GM21381 (cell line): ENCODE data around the gene HELQ.
"Not testable (repeated sequence)": the region's sequence is repeated elsewhere in the genome, so short reads cannot be mapped to it uniquely, and the experiment has no call there.

Experiments
- ATAC-seq: cut with Tn5 transposase; IDR thresholded peaks from one replicate; pipeline ENCODE4 v1.9.1; 2021; ENCODE audit warnings: mild to moderate bottlenecking, moderate library complexity; ENCODE audit not compliant: unreplicated experiment

HELQ gene

DNA sequence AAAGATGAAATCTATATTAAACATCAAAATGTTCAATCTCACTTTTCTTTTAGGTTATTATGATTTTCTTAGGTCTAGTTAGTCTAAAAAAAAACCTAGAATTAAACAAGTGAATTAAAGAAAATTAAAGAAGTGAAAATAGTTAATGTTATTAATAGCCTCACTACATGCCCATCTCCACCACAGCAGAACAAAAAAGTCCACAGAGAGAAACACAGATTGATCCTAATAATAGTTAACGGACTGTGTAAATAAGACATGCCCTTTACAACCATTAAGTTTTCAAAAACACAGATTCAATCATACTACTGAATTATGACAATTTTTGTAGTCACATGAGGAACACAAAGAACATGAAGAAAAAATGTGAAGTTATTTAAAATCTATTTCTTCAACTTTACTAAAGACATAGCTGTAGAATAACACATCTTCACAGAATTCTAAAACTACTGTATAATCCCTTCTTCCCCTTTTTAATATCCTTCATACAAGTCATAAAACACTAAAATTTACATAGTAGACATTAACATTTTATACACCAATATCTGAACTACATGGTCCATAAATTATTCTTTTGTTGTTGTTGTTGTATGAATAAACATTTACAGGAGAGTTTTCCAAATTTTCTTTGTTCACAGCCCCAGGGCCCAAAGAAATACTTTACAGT, 15.3 kb downstream of the HELQ start:
- no peak for ATAC-seq

DNA sequence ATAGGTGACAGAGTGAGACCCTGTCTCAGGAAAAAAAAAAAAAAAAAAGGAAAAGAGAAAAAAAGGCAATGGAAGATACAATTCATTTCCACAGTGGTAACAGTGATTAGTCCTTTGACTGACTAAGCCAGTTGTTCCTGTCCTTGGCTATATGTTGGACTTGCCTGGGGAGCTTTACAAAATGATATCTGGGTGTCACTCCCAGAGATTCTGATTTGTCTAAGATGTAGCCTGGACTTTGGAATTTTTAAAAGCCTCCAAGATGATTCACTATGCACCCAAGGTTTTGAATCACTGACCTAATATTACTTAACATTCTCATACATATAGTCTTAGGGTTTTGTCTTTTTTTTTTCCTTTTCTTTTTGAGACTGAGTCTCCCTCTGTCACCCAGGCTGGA, 16.9 kb downstream of the HELQ start:
- no peak for ATAC-seq

DNA sequence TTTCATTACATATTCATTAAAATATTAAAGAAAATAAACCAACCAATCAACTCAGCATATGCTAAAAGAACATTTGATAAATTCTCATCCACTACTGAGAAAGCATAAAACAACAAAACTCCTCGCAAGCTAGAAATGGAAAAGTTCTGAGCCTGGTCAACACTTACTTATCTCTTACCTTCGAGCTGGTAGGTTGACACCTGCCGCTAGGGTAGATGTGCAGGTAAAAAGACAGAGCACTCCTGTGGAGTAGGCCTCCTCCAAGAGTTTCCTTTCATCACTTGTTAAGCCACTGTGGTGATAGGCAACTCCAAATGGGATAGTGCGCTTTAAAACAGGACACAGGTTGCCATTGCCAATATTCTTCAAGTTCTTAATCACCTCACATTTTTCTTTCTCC, 18.9 kb downstream of the HELQ start:
- ATAC-seq, result no peak

DNA sequence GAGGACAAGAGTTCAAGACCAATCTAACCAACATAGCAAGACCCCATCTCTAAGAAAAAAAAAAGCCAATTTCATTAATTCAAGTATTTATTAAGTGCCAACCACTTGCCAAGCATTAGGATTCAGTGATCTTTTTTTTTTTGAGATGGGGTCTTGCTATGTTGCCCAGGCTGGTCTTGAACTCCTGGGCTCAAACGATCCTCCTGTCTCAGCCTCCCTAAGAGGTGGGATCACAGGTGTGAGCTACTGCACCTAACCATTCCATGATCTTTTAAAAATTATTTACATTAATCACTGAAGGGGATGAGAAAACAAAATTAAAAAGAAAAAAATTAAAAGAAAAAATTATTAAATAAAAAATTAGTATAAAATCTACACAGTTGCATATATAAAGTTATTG, 24.4 kb downstream of the HELQ start:
- no peak for ATAC-seq

DNA sequence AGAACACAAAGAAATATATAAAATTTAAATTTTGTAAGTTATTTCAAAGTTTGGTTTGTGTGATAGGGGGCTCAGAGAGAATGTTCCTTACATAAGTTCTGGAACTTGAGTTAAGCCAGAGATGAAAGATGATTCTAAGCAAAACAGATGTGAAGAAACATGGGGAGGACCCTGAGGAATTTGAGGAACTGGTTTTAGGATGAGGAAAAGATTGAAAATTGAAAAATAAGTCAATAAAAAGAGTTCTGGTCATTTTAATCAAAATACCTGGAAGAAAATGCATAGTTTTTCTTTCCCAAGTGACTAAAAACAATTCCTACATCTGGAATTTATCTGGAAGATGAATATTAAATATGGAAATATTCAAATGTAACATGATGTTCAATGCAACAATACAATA, 37.4 kb downstream of the HELQ start:
- no peak for ATAC-seq

DNA sequence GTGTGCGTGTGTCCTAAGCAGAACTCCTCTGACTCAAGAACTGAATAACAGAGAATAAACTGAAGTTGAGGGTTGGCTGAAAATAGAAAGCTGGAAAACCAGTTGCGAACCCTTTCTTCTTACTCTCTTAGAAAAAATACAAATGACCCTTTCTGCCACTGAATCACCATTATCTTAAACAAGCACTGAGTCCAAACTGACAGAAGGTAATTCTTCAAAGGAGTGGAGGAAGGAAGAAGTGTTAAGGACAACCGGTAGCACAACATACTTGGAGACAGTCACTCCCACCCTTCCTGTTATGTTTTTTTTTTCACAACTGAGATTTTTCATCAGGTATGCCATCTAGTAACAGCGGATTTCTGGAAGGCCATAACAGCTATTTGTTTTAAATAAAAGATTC, 38.1 kb downstream of the HELQ start:
- no peak for ATAC-seq

DNA sequence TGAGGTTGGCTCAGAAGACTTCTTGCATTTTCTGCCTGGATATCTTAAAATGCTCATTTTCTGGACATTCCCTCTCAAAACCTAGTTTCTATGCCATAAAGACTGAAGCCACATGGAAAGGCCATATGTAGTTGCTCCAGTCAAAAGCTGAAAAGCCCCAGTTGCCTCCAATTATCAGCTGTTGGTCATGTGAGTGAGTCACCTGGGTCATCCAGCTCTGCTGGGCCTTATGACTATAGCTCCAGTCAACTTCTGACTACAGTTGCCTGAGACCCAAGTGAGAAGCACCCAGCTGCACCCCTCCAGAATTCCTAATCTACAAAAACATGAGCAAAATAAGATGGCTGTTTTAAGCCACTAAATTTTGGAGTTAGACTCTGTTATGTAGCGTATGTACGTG, 41.9 kb downstream of the HELQ start:
- no peak for ATAC-seq

DNA sequence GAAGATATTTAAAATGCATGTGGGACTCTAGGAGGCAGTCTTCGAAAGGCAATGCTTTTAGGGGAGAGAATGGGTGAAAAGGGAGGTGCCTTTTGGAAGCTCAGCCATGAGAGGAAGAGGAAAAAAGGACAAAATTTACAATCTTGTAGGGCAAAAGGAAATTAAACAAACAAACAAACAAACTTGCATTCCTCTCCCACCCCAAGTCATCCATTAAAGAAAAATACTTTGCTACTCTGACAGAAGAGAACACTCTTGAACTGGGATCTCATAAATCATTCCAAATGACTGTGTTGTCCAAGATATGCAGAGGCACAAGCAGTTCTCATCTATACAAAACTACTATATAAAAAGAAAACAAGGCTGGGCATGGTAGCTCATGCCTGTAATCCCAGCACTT, 46.7 kb downstream of the HELQ start:
- ATAC-seq, result no peak

DNA sequence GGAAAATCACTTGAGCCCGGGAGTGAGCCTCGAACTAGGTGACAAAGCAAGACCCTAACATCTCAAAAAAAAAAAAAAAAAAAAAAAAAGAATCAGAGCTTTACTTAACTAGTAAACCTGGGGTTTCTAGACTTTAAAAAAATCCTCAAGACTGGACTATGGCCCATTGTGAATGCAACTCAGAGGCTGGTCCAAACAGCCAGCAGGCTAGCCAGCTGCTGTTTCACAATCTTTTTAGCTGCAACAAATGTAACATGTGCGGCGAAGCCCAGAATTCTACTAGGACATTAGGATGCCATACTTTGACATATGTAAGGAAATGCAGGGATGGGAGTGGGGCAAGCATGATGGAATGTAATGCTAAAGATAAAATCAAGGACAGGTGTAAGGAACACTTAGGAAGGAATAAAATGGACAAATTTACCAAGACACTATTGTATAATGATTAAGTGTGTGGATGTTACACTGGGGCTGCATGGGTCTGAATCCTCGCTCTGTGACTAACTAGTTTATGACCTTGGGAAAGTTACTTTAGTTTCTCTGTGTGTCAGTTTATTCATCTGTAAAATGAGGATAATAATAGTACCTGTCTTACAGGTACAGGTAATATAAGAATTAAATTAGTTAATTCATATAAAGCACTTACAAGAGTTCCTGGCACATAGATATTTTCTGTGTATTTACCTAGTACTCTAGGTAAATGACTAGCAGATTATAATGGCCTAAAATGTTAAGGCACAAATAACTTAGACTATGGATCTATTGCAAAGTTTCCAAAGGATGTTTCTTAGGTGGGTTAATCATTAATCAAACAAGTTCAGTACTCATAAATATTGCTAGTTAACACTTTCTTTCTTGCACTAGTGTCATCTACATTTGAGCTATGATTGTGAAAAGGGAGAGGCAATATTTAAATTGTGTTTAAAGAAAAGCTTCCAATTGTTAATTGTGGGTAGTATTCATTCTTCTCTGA, 49.5 kb downstream of the HELQ start:
- no peak for ATAC-seq

DNA sequence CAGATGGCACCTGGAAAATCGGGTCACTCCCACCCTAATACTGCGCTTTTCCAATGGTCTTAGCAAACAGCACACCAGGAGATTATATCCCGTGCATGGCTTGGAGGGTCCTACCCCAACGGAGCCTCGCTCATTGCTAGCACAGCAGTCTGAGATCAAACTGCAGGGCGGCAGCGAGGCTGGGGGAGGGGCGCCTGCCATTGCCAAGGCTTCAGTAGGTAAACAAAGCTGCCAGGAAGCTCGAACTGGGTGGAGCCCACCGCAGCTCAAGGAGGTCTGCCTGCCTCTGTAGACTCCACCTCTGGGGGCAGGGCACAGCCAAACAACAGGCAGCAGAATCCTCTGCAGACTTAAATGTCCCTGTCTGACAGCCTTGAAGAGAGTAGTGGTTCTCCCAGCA, 57.5 kb downstream of the HELQ start:
- ATAC-seq, result not testable (repeated sequence)

DNA sequence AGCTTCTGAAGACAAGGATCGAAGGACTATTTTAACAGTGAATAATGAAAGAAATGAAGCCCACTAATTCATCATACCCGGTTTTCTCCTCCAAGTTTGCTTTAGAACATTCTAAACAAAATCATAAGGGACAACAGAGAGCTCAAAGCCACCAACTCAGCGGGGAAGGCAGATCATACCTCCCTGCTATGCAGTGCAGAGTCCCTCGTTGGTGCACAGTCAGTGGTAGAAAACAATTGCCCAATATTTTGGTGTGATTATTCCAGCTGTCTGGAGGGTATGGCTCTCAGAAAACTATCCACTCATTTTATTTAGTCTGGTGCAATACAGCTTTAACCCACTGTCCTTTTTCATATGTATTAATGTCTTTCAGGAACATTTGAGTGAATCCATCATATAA, 61.7 kb downstream of the HELQ start:
- ATAC-seq, result no peak

DNA sequence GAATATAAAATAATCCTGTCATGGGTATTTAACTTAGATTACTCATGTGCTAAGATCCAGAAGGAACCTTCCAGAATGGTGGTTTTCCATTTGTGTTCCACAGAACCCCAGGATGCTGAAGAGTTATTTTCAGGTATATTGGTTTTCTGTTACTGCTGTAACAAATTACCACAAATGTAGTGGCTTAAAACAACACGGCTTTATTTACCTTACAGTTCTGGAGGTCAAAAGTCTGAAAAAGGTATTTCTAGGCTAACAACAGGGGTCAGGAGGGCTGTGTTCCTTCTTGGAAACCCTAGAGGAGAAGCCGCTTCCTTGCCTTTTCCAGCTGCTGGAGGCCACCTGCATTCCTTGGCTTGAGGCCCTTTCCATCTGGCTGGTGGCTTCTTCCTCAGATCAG, 63.1 kb downstream of the HELQ start:
- no peak for ATAC-seq

DNA sequence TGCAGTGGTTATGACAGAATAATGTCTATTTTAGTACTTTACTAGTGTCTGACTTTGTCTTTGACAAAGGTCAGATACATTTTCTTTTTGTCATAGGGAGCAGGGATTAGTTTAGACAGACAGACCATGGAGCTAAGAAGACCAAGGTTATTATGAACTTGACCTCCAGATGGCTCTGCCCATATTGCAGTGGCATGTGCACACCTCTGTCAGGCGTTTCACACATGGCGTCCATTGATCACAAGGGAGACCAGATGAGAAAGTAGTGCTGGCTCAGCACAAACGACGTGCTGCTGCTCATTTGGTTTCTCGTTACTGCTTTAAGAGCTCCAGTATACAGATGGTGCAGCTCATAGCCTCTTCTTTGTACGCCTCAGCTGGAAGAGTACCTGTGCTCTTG, 64.7 kb downstream of the HELQ start:
- ATAC-seq, result no peak

DNA sequence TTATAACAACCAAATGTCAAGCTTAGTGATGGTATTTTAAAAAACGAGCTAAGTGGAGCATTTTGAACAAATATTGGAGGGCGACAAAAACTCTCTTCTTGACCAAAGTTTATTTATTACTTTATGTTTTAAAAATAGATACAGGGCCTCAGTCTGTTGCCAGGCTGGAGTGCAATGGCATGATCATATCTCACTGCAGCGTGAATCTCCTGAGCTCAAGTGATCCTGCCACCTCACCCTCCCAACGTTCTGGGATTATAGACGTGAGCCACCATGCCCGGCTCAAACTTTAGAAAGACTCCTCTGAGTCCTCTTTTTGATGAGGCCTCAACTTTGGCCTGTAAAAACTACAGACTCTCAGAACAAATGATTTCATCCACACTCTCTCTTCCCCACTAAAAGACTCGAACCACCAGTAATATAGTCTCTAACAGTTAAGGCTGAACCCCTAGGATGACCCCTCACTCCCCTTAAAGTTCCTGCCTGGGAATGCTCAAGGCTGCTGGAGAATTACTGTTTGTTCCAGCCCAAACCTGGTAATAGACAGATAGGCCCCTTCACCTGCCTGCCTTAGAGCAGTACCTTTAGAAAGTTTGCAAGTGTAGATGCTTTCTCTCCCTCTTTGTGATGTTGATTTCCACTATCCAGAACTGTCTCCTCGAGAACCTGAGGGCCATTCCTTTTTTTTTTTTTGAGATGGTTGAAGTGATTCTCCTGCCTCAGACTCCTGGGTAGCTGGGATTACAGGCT, 65.7 kb downstream of the HELQ start:
- ATAC-seq, result no peak

DNA sequence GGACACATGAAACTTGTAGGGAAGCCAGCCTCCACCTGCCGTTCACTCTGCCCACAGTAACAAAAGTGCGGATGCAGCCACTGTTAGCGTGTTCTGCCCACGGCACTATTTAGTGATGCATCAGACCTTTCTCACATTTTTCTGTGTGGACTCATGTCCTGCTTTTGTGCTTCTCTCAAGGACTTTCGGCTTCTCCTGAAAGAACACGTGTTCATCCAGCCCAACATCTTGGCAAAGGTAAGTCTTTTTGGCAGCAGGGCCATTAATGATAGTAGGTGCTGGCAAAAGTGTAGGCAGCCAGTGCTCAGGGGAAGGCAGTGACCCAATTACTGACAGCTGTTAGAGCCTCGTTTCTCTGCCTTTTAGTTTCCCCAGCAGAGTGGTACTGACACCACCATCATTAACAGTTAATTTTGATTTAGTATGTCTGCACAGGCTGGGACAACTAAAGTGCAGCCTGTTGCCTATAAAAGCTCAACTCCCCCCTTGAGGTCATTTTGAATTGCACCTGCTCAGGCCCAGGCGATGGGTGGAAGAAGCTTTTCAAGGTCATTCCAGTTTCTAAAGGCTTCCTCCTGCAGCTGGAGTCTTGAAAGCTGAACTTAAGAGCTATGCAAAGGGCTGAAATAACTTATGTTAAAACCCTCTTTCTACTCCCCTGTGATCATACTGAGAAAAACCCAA, 66.4 kb downstream of the HELQ start:
- ATAC-seq, result no peak

DNA sequence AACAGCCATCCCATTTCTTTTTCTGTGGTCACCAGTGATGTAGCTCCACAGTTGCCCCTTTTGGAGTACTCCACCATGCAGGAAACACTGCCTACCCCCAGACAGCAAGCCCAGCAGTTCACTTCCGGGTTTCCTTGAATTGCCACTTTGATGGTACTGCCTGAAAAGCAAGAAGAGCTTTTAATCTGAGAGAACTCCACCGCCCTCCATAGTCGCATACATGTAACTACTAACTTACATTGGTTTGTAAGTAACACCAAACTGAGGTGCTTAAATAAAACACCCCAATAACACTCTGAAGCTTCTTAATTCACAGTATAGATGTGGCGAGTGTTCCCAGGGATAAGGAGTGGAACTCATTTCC, 67.3 kb downstream of the HELQ start:
- no peak for ATAC-seq

DNA sequence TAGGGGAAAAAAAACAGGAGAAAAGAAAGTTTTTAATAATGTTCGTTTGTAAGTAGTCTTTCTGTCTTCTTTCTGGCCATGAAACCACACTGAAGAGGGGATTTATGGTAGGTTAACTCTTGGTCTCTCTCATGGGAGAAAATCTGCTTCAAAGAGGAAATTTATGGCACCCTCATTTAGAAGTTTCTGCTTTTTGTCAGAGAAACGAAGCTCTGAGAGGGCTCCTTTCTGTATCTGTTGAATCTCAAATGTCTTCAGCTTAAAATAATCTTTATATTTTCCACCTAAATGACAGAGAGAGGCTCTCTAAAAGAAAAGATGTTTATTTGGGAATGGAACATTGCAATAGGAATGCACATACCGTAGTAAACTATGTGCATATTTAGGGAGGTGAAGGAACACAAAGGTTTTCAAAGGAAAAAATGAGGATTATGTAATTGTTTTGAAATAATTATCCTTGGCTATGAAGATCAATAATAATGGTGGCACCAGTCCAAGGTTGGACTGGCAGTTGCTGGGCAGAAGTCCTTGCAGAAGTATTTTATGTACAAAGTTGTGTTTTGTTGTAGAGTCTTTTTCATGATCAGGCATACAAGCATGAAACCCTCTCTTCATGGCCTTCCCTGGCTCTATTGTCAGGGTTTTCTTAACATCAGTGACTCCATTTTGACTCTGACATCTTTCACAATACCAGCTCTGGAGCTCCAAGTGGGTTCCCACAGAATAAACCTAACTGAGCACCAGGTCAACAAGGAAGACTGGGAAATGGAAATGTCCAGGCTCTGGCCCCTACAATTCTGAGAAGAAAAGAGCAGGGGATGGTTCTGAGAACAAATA, 67.9 kb downstream of the HELQ start:
- no peak for ATAC-seq

DNA sequence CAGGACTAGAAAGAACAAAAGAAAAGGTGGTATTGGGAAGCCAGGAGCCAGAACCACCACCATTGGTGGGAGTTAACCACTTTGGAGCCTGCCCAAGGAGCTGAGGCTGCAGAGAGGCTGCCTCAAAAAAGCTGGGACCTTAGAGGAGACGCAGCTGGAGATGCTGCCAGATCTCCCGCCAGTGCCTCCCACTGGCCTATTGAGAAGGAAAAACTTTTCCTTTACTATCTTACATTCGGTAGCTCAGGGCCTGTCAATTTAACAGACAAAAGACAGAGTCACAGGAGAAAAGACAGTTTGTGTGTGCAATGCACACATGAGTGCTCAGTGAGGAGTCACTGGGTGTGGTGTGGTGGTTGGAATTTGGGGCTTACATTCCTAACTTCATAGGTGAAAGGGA, 68.6 kb downstream of the HELQ start:
- no peak for ATAC-seq

DNA sequence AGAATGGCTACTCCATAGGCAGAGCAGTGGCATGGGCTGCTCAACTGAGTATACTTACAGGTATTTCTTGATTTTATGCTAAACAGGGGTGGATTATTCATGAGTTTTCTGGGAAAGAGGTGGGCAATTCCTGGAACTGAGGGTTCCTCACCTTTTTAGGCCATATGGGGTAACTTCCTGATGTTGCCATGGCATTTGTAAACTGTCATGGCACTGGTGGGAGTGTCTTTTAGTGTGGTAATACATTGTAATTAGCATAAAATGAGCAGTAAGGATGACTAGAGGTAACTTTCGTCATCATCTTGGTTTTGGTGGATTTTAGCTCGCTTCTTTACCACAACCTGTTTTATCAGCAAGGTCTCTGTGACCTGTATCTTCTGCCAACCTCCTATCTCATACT, 72.8 kb downstream of the HELQ start:
- no peak for ATAC-seq

DNA sequence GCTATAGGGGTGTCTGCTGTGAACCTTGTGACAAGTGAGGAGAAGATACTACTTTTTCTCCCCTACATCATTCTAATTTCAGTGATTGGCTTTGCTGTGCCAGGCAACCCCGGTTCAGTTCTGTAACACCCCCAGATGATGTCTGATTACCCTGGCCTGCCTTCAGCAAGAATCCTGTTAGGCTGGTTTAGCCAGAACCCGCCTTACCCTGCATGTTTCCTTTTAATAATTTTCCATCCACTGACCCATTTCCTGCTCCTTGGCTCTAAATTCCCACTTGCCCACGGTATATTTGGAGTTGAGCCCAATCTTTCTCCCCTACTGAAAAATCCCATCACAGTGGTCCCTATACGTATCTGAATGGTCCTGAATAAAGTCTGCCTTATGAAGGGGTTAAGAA, 74.5 kb downstream of the HELQ start:
- no peak for ATAC-seq
